GM12878 (cell line): ENCODE data around the gene ATOSB. TPM values are rescaled to one million over a fixed set of nuclear protein-coding genes. Genes with fewer than 3 reads are reported as not detected.

ENCODE experiments used
- BACH1 ChIP-seq: fragments of 450-650 bp; IDR thresholded peaks from 2 replicates; pipeline ENCODE4 v1.6.1; 2017; ENCODE audit warnings: mild to moderate bottlenecking, borderline replicate concordance
- CHD2 ChIP-seq: IDR thresholded peaks from 2 replicates; pipeline ENCODE4 v1.6.1; 2011; ENCODE audit warnings: low read depth, low read length, improper control_type of control experiment, borderline replicate concordance
- GABPA ChIP-seq: IDR thresholded peaks from 2 replicates; pipeline ENCODE4 v1.6.1; 2014; ENCODE audit warnings: antibody characterized with exemption, low read depth, mild to moderate bottlenecking, inconsistent platforms
- POLR2AphosphoS5 ChIP-seq: IDR thresholded peaks from 2 replicates; pipeline ENCODE4 v1.6.1; 2011; ENCODE audit warnings: mild to moderate bottlenecking, low read length, inconsistent platforms
- POU2F2 ChIP-seq: IDR thresholded peaks from 3 replicates; pipeline ENCODE4 v1.6.1; 2011; ENCODE audit warnings: low read depth, mild to moderate bottlenecking, low read length, borderline replicate concordance
- RB1 ChIP-seq: fragments of 450-650 bp; formaldehyde crosslinking; IDR thresholded peaks from 2 replicates; pipeline ENCODE4 v1.6.1; 2017; ENCODE audit warnings: mild to moderate bottlenecking, borderline replicate concordance
- RCOR1 ChIP-seq: conservative IDR thresholded peaks from 2 replicates; pipeline ENCODE4 v1.6.1; 2012; ENCODE audit warnings: low read depth, low read length, improper control_type of control experiment
- RFX5 ChIP-seq: IDR thresholded peaks from 2 replicates; pipeline ENCODE4 v1.6.1; 2011; ENCODE audit warnings: low read depth, low read length, improper control_type of control experiment
- SP1 ChIP-seq: IDR thresholded peaks from one replicate; pipeline ENCODE4 v1.6.1; 2011; ENCODE audit warnings: low read depth, low read length
- SPI1 ChIP-seq: IDR thresholded peaks from 2 replicates; pipeline ENCODE4 v1.6.1; 2011; ENCODE audit warnings: low read depth, mild to moderate bottlenecking, low read length, moderate library complexity, borderline replicate concordance; ENCODE audit not compliant: insufficient read depth
- SREBF1 ChIP-seq: IDR thresholded peaks from 2 replicates; pipeline ENCODE4 v1.6.1; 2012; ENCODE audit warnings: mild to moderate bottlenecking, low read length
- polyA plus RNA-seq, 11 experiments: library from polyadenylated mRNA; depleted of rRNA in 4 of 11; unstranded in 6 of 11; stranded (reverse) in 5 of 11; fragments of >200 nt; fragmentation: Nextera tagmentation in 4 of 11; fragmentation: Illumina TruSeq in 1 of 11; extraction: Ambion mirVana in 4 of 11; extraction: Trizol in 1 of 11; gene quantifications; 1 replicate in 1 of 11; 2 replicates in 10 of 11; pipeline versions ENCODE4 v1.2.1 to v1.2.3, GENCODE V29; 2011 to 2016; ENCODE audit warnings: inconsistent platforms in 2 of 11, missing spikeins in 2 of 11, low read depth in 1 of 11
- total RNA-seq, 4 experiments: library from RNA; depleted of rRNA in 3 of 4; stranded (reverse); fragments of >200 nt in 3 of 4; fragmentation: Illumina TruSeq in 1 of 4; extraction: Trizol in 1 of 4; gene quantifications; 2 replicates each; pipeline versions ENCODE4 v1.2.1 to v1.2.3, GENCODE V29; 2013 to 2021
- TF ChIP-seq, protein P1 (sequence below): IDR thresholded peaks from 2 replicates; pipeline ENCODE4 v1.6.1; 2012; ENCODE audit warnings: improper control_type of control experiment, low read depth, low read length; ENCODE audit not compliant: insufficient replicate concordance
- TF ChIP-seq, protein P2 (sequence below): fragments of 450-650 bp; IDR thresholded peaks from 2 replicates; pipeline ENCODE4 v1.6.1; 2016; ENCODE audit warnings: mild to moderate bottlenecking
- TF ChIP-seq, protein P3 (sequence below): fragments of 450-650 bp; IDR thresholded peaks from 2 replicates; pipeline ENCODE4 v1.6.1; 2017; ENCODE audit warnings: mild to moderate bottlenecking
- TF ChIP-seq, protein P4 (sequence below): fragments of 450-650 bp; IDR thresholded peaks from 2 replicates; pipeline ENCODE4 v1.6.1; 2018; ENCODE audit warnings: mild to moderate bottlenecking, low read depth, moderate library complexity; ENCODE audit not compliant: partially characterized antibody

The ATOSB gene
- total and polyA plus RNA-seq, 10 of the 15 experiments (the other 5 are each of a cell fraction or from before 2014, with no cell fraction given): 0.60 to 5.4 (median 2.5) TPM

DNA sequence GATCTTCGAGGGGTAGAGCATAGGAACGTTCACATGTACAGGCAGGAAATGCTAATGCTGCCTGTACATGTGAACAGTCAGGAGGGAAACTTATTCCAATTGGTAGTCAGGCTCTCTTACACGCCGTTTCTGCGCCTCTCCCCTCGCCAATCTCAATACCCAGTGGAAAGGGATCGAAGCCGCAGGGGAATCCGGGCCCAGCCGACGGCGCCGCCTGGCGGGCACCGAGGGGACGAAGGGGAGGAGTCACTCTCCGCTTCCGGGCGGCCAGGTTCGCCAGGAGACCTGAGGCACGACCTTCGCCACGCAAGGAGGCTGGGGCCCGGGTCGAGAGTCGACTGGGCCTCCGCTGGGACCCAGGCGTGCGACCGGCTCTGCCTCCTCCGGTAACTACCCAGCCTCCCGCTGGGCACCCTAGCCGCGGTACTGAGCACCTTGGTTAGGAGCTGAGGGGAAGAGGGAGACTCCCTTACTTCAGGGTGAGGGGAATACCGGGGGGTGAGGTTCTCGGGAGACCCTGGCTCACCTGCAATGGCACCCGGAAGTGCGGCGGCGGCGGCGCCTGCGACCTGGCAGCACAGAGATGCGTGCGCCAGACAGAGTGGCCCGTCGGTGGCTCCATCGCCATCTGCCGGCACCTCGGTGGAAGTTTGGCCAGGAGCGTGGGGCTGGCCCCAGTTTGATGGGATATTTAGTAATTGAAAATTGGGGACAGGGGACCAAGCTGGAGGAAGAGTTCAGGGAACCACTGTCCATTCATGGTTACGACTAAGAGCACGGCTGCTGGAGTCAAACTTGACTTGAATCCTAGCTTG, 19.4 kb downstream of the ATOSB start, which contains the start of gene PIGO (continued):
- TF ChIP-seq, protein P1, sequence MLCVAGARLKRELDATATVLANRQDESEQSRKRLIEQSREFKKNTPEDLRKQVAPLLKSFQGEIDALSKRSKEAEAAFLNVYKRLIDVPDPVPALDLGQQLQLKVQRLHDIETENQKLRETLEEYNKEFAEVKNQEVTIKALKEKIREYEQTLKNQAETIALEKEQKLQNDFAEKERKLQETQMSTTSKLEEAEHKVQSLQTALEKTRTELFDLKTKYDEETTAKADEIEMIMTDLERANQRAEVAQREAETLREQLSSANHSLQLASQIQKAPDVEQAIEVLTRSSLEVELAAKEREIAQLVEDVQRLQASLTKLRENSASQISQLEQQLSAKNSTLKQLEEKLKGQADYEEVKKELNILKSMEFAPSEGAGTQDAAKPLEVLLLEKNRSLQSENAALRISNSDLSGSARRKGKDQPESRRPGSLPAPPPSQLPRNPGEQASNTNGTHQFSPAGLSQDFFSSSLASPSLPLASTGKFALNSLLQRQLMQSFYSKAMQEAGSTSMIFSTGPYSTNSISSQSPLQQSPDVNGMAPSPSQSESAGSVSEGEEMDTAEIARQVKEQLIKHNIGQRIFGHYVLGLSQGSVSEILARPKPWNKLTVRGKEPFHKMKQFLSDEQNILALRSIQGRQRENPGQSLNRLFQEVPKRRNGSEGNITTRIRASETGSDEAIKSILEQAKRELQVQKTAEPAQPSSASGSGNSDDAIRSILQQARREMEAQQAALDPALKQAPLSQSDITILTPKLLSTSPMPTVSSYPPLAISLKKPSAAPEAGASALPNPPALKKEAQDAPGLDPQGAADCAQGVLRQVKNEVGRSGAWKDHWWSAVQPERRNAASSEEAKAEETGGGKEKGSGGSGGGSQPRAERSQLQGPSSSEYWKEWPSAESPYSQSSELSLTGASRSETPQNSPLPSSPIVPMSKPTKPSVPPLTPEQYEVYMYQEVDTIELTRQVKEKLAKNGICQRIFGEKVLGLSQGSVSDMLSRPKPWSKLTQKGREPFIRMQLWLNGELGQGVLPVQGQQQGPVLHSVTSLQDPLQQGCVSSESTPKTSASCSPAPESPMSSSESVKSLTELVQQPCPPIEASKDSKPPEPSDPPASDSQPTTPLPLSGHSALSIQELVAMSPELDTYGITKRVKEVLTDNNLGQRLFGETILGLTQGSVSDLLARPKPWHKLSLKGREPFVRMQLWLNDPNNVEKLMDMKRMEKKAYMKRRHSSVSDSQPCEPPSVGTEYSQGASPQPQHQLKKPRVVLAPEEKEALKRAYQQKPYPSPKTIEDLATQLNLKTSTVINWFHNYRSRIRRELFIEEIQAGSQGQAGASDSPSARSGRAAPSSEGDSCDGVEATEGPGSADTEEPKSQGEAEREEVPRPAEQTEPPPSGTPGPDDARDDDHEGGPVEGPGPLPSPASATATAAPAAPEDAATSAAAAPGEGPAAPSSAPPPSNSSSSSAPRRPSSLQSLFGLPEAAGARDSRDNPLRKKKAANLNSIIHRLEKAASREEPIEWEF: no peak
- no peak for TF ChIP-seq SP1
- TF ChIP-seq RFX5: peak; percentile 31; the same call in 1 of the 2 replicates
- TF ChIP-seq, protein P2, sequence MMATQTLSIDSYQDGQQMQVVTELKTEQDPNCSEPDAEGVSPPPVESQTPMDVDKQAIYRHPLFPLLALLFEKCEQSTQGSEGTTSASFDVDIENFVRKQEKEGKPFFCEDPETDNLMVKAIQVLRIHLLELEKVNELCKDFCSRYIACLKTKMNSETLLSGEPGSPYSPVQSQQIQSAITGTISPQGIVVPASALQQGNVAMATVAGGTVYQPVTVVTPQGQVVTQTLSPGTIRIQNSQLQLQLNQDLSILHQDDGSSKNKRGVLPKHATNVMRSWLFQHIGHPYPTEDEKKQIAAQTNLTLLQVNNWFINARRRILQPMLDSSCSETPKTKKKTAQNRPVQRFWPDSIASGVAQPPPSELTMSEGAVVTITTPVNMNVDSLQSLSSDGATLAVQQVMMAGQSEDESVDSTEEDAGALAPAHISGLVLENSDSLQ: peak; percentile 71
- peak; percentile 85 for TF ChIP-seq GABPA
- TF ChIP-seq POU2F2: no peak
- TF ChIP-seq, protein P3, sequence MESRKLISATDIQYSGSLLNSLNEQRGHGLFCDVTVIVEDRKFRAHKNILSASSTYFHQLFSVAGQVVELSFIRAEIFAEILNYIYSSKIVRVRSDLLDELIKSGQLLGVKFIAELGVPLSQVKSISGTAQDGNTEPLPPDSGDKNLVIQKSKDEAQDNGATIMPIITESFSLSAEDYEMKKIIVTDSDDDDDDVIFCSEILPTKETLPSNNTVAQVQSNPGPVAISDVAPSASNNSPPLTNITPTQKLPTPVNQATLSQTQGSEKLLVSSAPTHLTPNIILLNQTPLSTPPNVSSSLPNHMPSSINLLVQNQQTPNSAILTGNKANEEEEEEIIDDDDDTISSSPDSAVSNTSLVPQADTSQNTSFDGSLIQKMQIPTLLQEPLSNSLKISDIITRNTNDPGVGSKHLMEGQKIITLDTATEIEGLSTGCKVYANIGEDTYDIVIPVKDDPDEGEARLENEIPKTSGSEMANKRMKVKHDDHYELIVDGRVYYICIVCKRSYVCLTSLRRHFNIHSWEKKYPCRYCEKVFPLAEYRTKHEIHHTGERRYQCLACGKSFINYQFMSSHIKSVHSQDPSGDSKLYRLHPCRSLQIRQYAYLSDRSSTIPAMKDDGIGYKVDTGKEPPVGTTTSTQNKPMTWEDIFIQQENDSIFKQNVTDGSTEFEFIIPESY: 0 out of 2 replicates have a peak, but pooled peaks have one; percentile 14
- TF ChIP-seq BACH1: peak; percentile 49; the same call in 1 of the 2 replicates
- peak; percentile 94 for TF ChIP-seq POLR2AphosphoS5
- TF ChIP-seq SREBF1: no peak
- peak; percentile 24; the same call in 1 of the 2 replicates for TF ChIP-seq SPI1
- peak; percentile 92 for TF ChIP-seq RB1
- TF ChIP-seq RCOR1: no peak
- TF ChIP-seq, protein P4, sequence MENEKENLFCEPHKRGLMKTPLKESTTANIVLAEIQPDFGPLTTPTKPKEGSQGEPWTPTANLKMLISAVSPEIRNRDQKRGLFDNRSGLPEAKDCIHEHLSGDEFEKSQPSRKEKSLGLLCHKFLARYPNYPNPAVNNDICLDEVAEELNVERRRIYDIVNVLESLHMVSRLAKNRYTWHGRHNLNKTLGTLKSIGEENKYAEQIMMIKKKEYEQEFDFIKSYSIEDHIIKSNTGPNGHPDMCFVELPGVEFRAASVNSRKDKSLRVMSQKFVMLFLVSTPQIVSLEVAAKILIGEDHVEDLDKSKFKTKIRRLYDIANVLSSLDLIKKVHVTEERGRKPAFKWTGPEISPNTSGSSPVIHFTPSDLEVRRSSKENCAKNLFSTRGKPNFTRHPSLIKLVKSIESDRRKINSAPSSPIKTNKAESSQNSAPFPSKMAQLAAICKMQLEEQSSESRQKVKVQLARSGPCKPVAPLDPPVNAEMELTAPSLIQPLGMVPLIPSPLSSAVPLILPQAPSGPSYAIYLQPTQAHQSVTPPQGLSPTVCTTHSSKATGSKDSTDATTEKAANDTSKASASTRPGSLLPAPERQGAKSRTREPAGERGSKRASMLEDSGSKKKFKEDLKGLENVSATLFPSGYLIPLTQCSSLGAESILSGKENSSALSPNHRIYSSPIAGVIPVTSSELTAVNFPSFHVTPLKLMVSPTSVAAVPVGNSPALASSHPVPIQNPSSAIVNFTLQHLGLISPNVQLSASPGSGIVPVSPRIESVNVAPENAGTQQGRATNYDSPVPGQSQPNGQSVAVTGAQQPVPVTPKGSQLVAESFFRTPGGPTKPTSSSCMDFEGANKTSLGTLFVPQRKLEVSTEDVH: peak; percentile 45
- TF ChIP-seq CHD2: peak; percentile 72
